Astrocyte (in vitro differentiated cells and primary cell): ENCODE data around the gene STAU1. TPM values are rescaled to one million over a fixed set of nuclear protein-coding genes. Genes with fewer than 3 reads are reported as not detected.

Experiments used
- DNase-seq: peaks from one replicate; pipeline ENCODE4 v3.0.0-alpha.2; 2010; ENCODE audit warnings: low read depth
- FAIRE-seq: peaks from 2 replicates; lab custom pipeline; 2011; peaks lifted over from hg19 to GRCh38; lab: Jason Lieb, UNC
- H2AFZ ChIP-seq: 2 replicates; pipeline ENCODE4 v1.6.0; 2012; ENCODE audit warnings: low read depth, low read length, inconsistent platforms
- H3K27ac ChIP-seq: 2 replicates; pipeline ENCODE4 v1.5.1; 2011; ENCODE audit warnings: low read depth, low read length, inconsistent platforms
- H3K27me3 ChIP-seq: 2 replicates; pipeline ENCODE4 v1.6.0; 2011; ENCODE audit warnings: low read length, inconsistent platforms; ENCODE audit not compliant: insufficient read depth
- H3K36me3 ChIP-seq: 2 replicates; pipeline ENCODE4 v1.5.1; 2011; ENCODE audit warnings: low read length, inconsistent platforms; ENCODE audit not compliant: insufficient read depth
- H3K4me1 ChIP-seq: 2 replicates; pipeline ENCODE4 v1.5.1; 2011; ENCODE audit warnings: low read length, inconsistent platforms; ENCODE audit not compliant: insufficient read depth
- H3K4me2 ChIP-seq: 2 replicates; pipeline ENCODE4 v1.6.0; 2012; ENCODE audit warnings: low read length, inconsistent platforms
- H3K4me3 ChIP-seq: 2 replicates; pipeline ENCODE4 v1.5.1; 2011; ENCODE audit warnings: low read depth, mild to moderate bottlenecking, low read length, inconsistent platforms; ENCODE audit not compliant: insufficient read depth
- H3K79me2 ChIP-seq: 2 replicates; pipeline ENCODE4 v1.6.0; 2012; ENCODE audit warnings: mild to moderate bottlenecking, low read length, inconsistent platforms; ENCODE audit not compliant: insufficient read depth
- H3K9ac ChIP-seq: 2 replicates; pipeline ENCODE4 v1.6.0; 2012; ENCODE audit warnings: mild to moderate bottlenecking, low read length, inconsistent platforms
- H3K9me3 ChIP-seq: 2 replicates; pipeline ENCODE4 v1.5.1; 2012; ENCODE audit warnings: low read depth, mild to moderate bottlenecking, low read length, inconsistent platforms; ENCODE audit not compliant: insufficient read depth
- H4K20me1 ChIP-seq: 2 replicates; pipeline ENCODE4 v1.6.0; 2012; ENCODE audit warnings: low read length, inconsistent platforms; ENCODE audit not compliant: insufficient read depth
- H3K27ac Mint-ChIP-seq: one replicate; pipeline ENCODE4 v1.8.0; 2021; ENCODE audit warnings: mild to moderate bottlenecking, mixed read lengths; ENCODE audit not compliant: unreplicated experiment
- H3K27me3 Mint-ChIP-seq: one replicate; pipeline ENCODE4 v1.8.0; 2021; ENCODE audit warnings: low read depth, mixed read lengths; ENCODE audit not compliant: unreplicated experiment
- H3K36me3 Mint-ChIP-seq: one replicate; pipeline ENCODE4 v1.8.0; 2021; ENCODE audit warnings: low read depth, mixed read lengths; ENCODE audit not compliant: unreplicated experiment
- H3K4me1 Mint-ChIP-seq: one replicate; pipeline ENCODE4 v1.8.0; 2021; ENCODE audit warnings: low read depth, mixed read lengths; ENCODE audit not compliant: unreplicated experiment
- H3K4me3 Mint-ChIP-seq: one replicate; pipeline ENCODE4 v1.8.0; 2021; ENCODE audit warnings: mild to moderate bottlenecking, moderate library complexity, mixed read lengths; ENCODE audit not compliant: unreplicated experiment
- H3K9me3 Mint-ChIP-seq: one replicate; pipeline ENCODE4 v1.8.0; 2021; ENCODE audit warnings: mild to moderate bottlenecking, mixed read lengths; ENCODE audit not compliant: unreplicated experiment
- EZH2 ChIP-seq: IDR thresholded peaks from 2 replicates; pipeline ENCODE4 v1.6.1; 2012; ENCODE audit warnings: mild to moderate bottlenecking, low read length, inconsistent platforms; ENCODE audit not compliant: insufficient read depth
- total RNA-seq: library from RNA; stranded (reverse); gene quantifications from 2 replicates; pipeline ENCODE4 v1.2.1, GENCODE V29; 2021
- TF ChIP-seq, protein P1 (sequence below): IDR thresholded peaks from 2 replicates; pipeline ENCODE4 v1.5.1; 2011; ENCODE audit warnings: low read depth, mild to moderate bottlenecking, inconsistent platforms, low read length, moderate library complexity; ENCODE audit not compliant: insufficient read depth

STAU1 gene
- total RNA-seq, 1 donor from 2014 or later = 98.0 TPM

DNA sequence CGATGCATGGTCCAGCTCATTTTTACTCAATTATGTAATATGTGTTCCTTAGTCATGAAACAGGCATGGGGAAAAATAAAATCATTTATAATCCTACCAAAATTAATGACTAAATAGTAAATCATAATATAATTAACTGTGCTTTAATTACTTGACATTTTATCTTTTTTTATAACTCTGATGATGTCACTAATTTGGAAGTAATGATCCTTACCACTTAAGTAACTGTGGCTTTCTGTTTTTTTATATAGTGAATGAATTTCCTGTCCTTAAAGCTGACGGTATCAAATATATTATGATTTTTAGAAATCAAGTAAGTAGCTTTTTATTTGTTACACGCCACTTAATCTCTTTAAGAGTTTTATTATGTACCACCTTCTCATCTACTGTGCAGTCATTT is 109.8 kb downstream of the STAU1 start:
- no peak overlapping the region for H3K4me3 ChIP-seq
- H3K4me1 ChIP-seq = no peaks in the 10 kb centered on the region
- no peak for TF ChIP-seq EZH2
- TF ChIP-seq, protein P1, sequence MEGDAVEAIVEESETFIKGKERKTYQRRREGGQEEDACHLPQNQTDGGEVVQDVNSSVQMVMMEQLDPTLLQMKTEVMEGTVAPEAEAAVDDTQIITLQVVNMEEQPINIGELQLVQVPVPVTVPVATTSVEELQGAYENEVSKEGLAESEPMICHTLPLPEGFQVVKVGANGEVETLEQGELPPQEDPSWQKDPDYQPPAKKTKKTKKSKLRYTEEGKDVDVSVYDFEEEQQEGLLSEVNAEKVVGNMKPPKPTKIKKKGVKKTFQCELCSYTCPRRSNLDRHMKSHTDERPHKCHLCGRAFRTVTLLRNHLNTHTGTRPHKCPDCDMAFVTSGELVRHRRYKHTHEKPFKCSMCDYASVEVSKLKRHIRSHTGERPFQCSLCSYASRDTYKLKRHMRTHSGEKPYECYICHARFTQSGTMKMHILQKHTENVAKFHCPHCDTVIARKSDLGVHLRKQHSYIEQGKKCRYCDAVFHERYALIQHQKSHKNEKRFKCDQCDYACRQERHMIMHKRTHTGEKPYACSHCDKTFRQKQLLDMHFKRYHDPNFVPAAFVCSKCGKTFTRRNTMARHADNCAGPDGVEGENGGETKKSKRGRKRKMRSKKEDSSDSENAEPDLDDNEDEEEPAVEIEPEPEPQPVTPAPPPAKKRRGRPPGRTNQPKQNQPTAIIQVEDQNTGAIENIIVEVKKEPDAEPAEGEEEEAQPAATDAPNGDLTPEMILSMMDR = no peak
- H2AFZ ChIP-seq = no peak overlapping the region
- H3K9ac ChIP-seq = no peak overlapping the region
- H3K4me2 ChIP-seq = no peak overlapping the region
- Mint-ChIP-seq H3K9me3 (no peaks in the 10 kb centered on the region), H3K27ac (no peak overlapping the region), H3K4me1 (no peaks in the 10 kb centered on the region), H3K27me3 (no peaks in the 10 kb centered on the region), H3K36me3 (peaks cover 11% of the 10 kb centered on the region), H3K4me3 (no peak overlapping the region)
- FAIRE-seq = no peak
- H3K27me3 ChIP-seq = no peaks in the 10 kb centered on the region
- H4K20me1 ChIP-seq = no peaks in the 10 kb centered on the region
- no peak for DNase-seq
- peaks cover 59% of the 10 kb centered on the region for H3K36me3 ChIP-seq
- no peak overlapping the region for H3K27ac ChIP-seq
- H3K9me3 ChIP-seq = no peaks in the 10 kb centered on the region
- peaks cover 2% of the 10 kb centered on the region for H3K79me2 ChIP-seq

- Histone ChIP-seq H3K27me3 (no peaks in the 10 kb centered on the region), H3K4me1 (no peaks in the 10 kb centered on the region), H3K4me3 (no peak overlapping the region), H3K36me3 (peaks cover 54% of the 10 kb centered on the region), H3K4me2 (no peak overlapping the region), H2AFZ (no peak overlapping the region), H3K79me2 (peaks cover 2% of the 10 kb centered on the region), H3K9ac (no peak overlapping the region), H3K9me3 (no peaks in the 10 kb centered on the region), H4K20me1 (no peaks in the 10 kb centered on the region), H3K27ac (no peak overlapping the region)
- Mint-ChIP-seq H3K4me1 (no peaks in the 10 kb centered on the region), H3K9me3 (no peaks in the 10 kb centered on the region), H3K27ac (no peak overlapping the region), H3K27me3 (no peaks in the 10 kb centered on the region), H3K4me3 (no peak overlapping the region), H3K36me3 (peaks cover 11% of the 10 kb centered on the region)
- DNase-seq = no peak
- no peak for FAIRE-seq
- no peak for TF ChIP-seq EZH2
- TF ChIP-seq, protein P1 = no peak
Measured at GRCh38 chr20:49074521-49074920, 113.6 kb downstream of the STAU1 start.

Other genes starting within 250 kb of the STAU1 start
- 56.6 and 64.1 TPM in 2 replicates for gene CSE1L, start 142.0 kb downstream of the STAU1 start, total RNA-seq
- 34.6 and 38.3 TPM in 2 replicates for gene DDX27, start 31.1 kb upstream of the STAU1 start, total RNA-seq
- gene ZNFX1, start 89.7 kb upstream of the STAU1 start, total RNA-seq = 77.0 and 77.4 TPM in 2 replicates